ENCODE results near the gene ASB6.

The ASB6 gene

DNA sequence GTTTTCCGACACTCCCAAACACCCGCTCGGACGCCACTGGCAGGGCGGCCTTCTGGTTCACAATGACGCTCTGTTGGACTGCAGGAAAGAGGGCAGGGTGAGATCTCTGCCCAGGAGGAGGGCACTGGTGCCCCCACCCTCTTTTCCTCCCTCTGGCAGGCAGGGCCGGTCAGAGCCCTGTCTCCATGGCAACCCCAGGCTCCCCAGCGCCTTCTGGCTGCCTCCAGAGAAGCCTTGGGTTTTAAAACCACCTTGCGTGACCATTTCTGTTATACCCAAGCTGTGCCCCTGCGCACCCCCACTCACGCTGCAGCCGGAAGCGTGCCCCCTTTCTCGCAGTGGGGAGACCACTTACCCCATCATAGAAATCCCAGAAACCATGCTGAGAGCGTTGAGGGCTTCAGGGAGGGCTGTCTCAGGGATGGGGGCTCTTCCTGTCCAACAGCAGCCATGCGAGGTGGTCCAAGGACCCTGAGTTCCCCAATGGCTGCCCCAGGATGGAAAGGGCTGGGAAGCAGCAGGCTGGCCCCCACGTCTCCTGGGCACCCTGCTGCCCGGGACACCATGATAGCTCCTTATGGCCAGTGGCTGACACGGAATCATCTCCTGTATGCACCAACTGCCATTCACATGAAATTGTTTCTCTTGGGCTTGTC, 28.3 kb downstream of the ASB6 start:
- no peak for DNase-seq (ENCODE audit: low read depth in 1 of 2, low spot score in 1 of 2)
- Histone ChIP-seq H3K27me3 (ENCODE audit: insufficient read depth, poor library complexity, severe bottlenecking) (no peaks in the 10 kb centered on the region), H3K27ac (replicated peaks) (no peak overlapping the region), H3K4me3 (replicated peaks; ENCODE audit: insufficient read depth, low read length) (no peak overlapping the region)
- TF ChIP-seq REST (IDR thresholded peaks at IDR 0.05; ENCODE audit: insufficient replicate concordance, low read depth): no peak
- no peak for TF ChIP-seq GABPA (IDR thresholded peaks at IDR 0.05; ENCODE audit: low read depth)
- TF ChIP-seq POLR2AphosphoS5 (IDR thresholded peaks at IDR 0.05; ENCODE audit: low read depth): no peak
- TF ChIP-seq SPI1 (IDR thresholded peaks at IDR 0.05; ENCODE audit: borderline replicate concordance, low read depth): no peak
- no peak for TF ChIP-seq CTCF (IDR thresholded peaks at IDR 0.05; ENCODE audit: insufficient read depth, low read length)

DNA sequence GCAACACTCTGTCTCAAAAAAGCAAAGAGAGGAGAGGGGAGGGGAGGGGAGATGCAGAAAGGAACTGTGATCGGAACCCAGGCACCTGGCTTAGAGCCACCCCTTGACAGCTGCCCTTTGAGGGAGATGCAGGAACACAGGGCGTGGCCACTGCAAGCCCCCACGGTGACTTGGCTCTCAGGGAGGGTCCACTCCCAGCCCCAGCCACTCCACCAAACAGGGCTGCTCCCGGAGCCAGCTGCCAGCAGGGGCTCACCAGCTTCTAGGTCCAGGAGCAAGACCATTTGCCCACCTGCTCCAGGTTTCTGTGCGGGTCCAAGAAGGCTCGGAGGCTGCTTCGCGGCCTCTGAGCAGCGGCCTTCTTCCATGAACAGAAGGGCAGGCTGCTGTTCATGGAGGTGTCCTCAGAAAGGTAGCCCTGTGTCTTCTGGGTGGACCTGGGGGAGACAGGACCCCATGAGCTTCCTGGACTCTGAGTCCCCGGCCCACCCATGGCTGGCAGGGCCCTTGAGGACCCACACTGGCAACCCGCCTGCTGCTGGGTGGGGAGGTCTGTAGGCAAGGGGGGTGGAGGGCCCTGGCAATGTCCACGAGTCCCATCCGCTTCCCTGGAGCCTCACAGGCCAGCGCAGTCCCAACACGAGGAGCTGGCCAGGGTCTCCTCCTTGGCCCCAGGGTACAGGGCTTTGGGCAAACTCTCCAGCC, 29.0 kb downstream of the ASB6 start:
- Histone ChIP-seq H3K27ac (replicated peaks) (no peak overlapping the region), H3K4me3 (replicated peaks; ENCODE audit: insufficient read depth, low read length) (no peak overlapping the region), H3K27me3 (ENCODE audit: insufficient read depth, poor library complexity, severe bottlenecking) (no peaks in the 10 kb centered on the region)
- DNase-seq (ENCODE audit: low read depth in 1 of 2, low spot score in 1 of 2): no peak
- TF ChIP-seq POLR2AphosphoS5 (IDR thresholded peaks at IDR 0.05; ENCODE audit: low read depth) (no peak), CTCF (IDR thresholded peaks at IDR 0.05; ENCODE audit: insufficient read depth, low read length) (no peak), SPI1 (IDR thresholded peaks at IDR 0.05; ENCODE audit: borderline replicate concordance, low read depth) (no peak), GABPA (IDR thresholded peaks at IDR 0.05; ENCODE audit: low read depth) (no peak), REST (IDR thresholded peaks at IDR 0.05; ENCODE audit: insufficient replicate concordance, low read depth) (no peak)

GRCh38 chr9:129612123-129612522, 29.8 kb downstream of the ASB6 start:
- H3K4me3 ChIP-seq (replicated peaks; ENCODE audit: insufficient read depth, low read length): no peak overlapping the region
- H3K27ac ChIP-seq (replicated peaks): no peak overlapping the region
- H3K27me3 ChIP-seq (ENCODE audit: insufficient read depth, poor library complexity, severe bottlenecking): no peaks in the 10 kb centered on the region
- TF ChIP-seq POLR2AphosphoS5 (IDR thresholded peaks at IDR 0.05; ENCODE audit: low read depth) (no peak), GABPA (IDR thresholded peaks at IDR 0.05; ENCODE audit: low read depth) (no peak), SPI1 (IDR thresholded peaks at IDR 0.05; ENCODE audit: borderline replicate concordance, low read depth) (no peak), CTCF (IDR thresholded peaks at IDR 0.05; ENCODE audit: insufficient read depth, low read length) (no peak), REST (IDR thresholded peaks at IDR 0.05; ENCODE audit: insufficient replicate concordance, low read depth) (no peak)
- no peak for DNase-seq (ENCODE audit: low read depth in 1 of 2, low spot score in 1 of 2)

Measured in HL-60 (cell line).